Right forelimb (tissue), 1 donor: ENCODE data around the gene DOCK7.
"Not testable (repeated sequence)": the region's sequence is repeated elsewhere in the genome, so short reads cannot be mapped to it uniquely, and the experiment has no call there.

ENCODE experiments used
- DNase-seq: peaks from one replicate; pipeline ENCODE4 v3.0.0-alpha.2; 2018

The DOCK7 gene

GRCh38 chr1:62687903-62688686 lies at the start of gene DOCK7:
Gene DOCK7 (minus strand): TSS chr1:62688386. CDS start chr1:62688264, 122 bp downstream.
- DNase-seq, result peak; percentile 90

- DNase-seq, result no peak
Observed at GRCh38 chr1:62735491-62736171, 47.4 kb upstream of the DOCK7 start.

GRCh38 chr1:62732331-62732730 lies 44.1 kb upstream of the DOCK7 start:
- no peak for DNase-seq

- DNase-seq, result no peak
Observed at GRCh38 chr1:62728963-62729362, 40.8 kb upstream of the DOCK7 start.

- no peak for DNase-seq
Observed at GRCh38 chr1:62727656-62728407, 39.6 kb upstream of the DOCK7 start.

- DNase-seq, result no peak
Observed at GRCh38 chr1:62726011-62726442, 37.8 kb upstream of the DOCK7 start.

- no peak for DNase-seq
Observed at GRCh38 chr1:62725255-62725654, 37.1 kb upstream of the DOCK7 start.

GRCh38 chr1:62724430-62724829 lies 36.2 kb upstream of the DOCK7 start:
- DNase-seq, result no peak

GRCh38 chr1:62723883-62724282 lies 35.7 kb upstream of the DOCK7 start:
- DNase-seq, result no peak

- no peak for DNase-seq
Observed at GRCh38 chr1:62722796-62723195, 34.6 kb upstream of the DOCK7 start.

- DNase-seq, result no peak
Observed at GRCh38 chr1:62720946-62721554, 32.9 kb upstream of the DOCK7 start.

- not testable (repeated sequence) for DNase-seq
Observed at GRCh38 chr1:62718400-62718799, 30.2 kb upstream of the DOCK7 start.

GRCh38 chr1:62717483-62717882 lies 29.3 kb upstream of the DOCK7 start:
- no peak for DNase-seq

GRCh38 chr1:62716397-62716796 lies 28.2 kb upstream of the DOCK7 start:
- DNase-seq, result no peak

GRCh38 chr1:62712336-62713243 lies 24.4 kb upstream of the DOCK7 start:
- no peak for DNase-seq

- no peak for DNase-seq
Observed at GRCh38 chr1:62707744-62708120, 19.5 kb upstream of the DOCK7 start.

GRCh38 chr1:62706985-62707743 lies 19.0 kb upstream of the DOCK7 start:
- DNase-seq, result no peak

- not testable (repeated sequence) for DNase-seq
Observed at GRCh38 chr1:62698161-62698560, 10.0 kb upstream of the DOCK7 start.

GRCh38 chr1:62694479-62694878 lies 6.3 kb upstream of the DOCK7 start:
- DNase-seq, result not testable (repeated sequence)

- DNase-seq, result no peak
Observed at GRCh38 chr1:62693123-62693522, 4.9 kb upstream of the DOCK7 start.
